PC-9 (cell line): ENCODE results near the gene SLC7A11. TPM values are rescaled to one million over a fixed set of nuclear protein-coding genes. Genes with fewer than 3 reads are reported as not detected.

Source experiments
- BruUV-seq: library from RNA; stranded (reverse); fragments of 400-500 nt; replicated peaks from 2 replicates; lab custom pipeline; 2021; lab: Mats Ljungman, UMichigan
- CTCF ChIA-PET: fragments of 300-600 bp; sonication (Branson Sonifier 250); formaldehyde crosslinking; loops from one replicate; lab custom pipeline; 2022; ENCODE audit warnings: antibody characterized with exemption; lab: Charles Lee
- POLR2A ChIA-PET: fragments of 300-600 bp; sonication (Branson Sonifier 250); formaldehyde crosslinking; loops from one replicate; lab custom pipeline; 2022; ENCODE audit warnings: antibody characterized with exemption; ENCODE audit not compliant: unreplicated experiment; lab: Charles Lee
- DNase-seq, 2 experiments: peaks; one replicate each; pipeline versions ENCODE4 v3.0.0 to v3.0.0-alpha.2; 2015 to 2022; ENCODE audit warnings: mixed read lengths in 1 of 2
- H2AFZ ChIP-seq: fragments of 200-600 bp; sonication (generic); 2 replicates; pipeline ENCODE4 v1.8.1; 2017; ENCODE audit warnings: antibody characterized with exemption
- H3F3A ChIP-seq: fragments of 200-600 bp; sonication (generic); 2 replicates; pipeline ENCODE4 v1.8.1; 2017; ENCODE audit warnings: antibody characterized with exemption, mild to moderate bottlenecking, low read depth; ENCODE audit not compliant: insufficient read depth
- H3K27ac ChIP-seq: fragments of 200-600 bp; sonication (generic); 2 replicates; pipeline ENCODE4 v1.6.1; 2016; ENCODE audit warnings: mixed run types
- H3K27me3 ChIP-seq: fragments of 200-600 bp; sonication (generic); 2 replicates; pipeline ENCODE4 v1.6.1; 2016; ENCODE audit warnings: low read depth, mixed run types; ENCODE audit not compliant: insufficient read depth
- H3K36me3 ChIP-seq: fragments of 200-600 bp; sonication (generic); 2 replicates; pipeline ENCODE4 v1.6.1; 2016; ENCODE audit warnings: low read depth, mixed run types
- H3K4me1 ChIP-seq: fragments of 200-600 bp; sonication (generic); replicated peaks from 2 replicates; pipeline ENCODE4 v1.6.1; 2016; ENCODE audit warnings: mixed run types; ENCODE audit not compliant: insufficient read depth
- H3K4me2 ChIP-seq: fragments of 200-600 bp; sonication (generic); 2 replicates; pipeline ENCODE4 v1.6.1; 2017; ENCODE audit warnings: mixed run types
- H3K4me3 ChIP-seq: fragments of 200-600 bp; sonication (generic); 2 replicates; pipeline ENCODE4 v1.6.1; 2016; ENCODE audit warnings: mixed run types
- H3K79me2 ChIP-seq: fragments of 200-600 bp; sonication (generic); 2 replicates; pipeline ENCODE4 v1.6.1; 2017; ENCODE audit warnings: low read depth, mixed run types
- H3K9me2 ChIP-seq: fragments of 200-600 bp; sonication (generic); 2 replicates; pipeline ENCODE4 v1.8.1; 2017; ENCODE audit warnings: mild to moderate bottlenecking; ENCODE audit not compliant: insufficient read depth
- H3K9me3 ChIP-seq: fragments of 200-600 bp; sonication (generic); 2 replicates; pipeline ENCODE4 v1.8.1; 2016; ENCODE audit warnings: low read depth; ENCODE audit not compliant: insufficient read depth
- H4K20me1 ChIP-seq: fragments of 200-600 bp; sonication (generic); 2 replicates; pipeline ENCODE4 v1.8.1; 2017; ENCODE audit not compliant: insufficient read depth
- CTCF ChIP-seq: fragments of 200-600 bp; sonication (generic); conservative IDR thresholded peaks from 2 replicates; pipeline ENCODE4 v1.6.1; 2017; ENCODE audit warnings: mixed run types, antibody characterized with exemption, mild to moderate bottlenecking, moderate library complexity
- EZH2 ChIP-seq: fragments of 200-600 bp; sonication (generic); IDR thresholded peaks from 2 replicates; pipeline ENCODE4 v1.8.0; 2017; ENCODE audit warnings: antibody characterized with exemption, low read depth
- intact Hi-C: fragments of 100-400 bp; cut with micrococcal nuclease; formaldehyde crosslinking; loops from one replicate; pipeline ENCODE4 v1.10.0; 2022; ENCODE audit not compliant: unreplicated experiment
- total RNA-seq: library from RNA; stranded (reverse); gene quantifications from 2 replicates; pipeline ENCODE4 v1.2.3, GENCODE V29; 2021

The SLC7A11 gene
- total RNA-seq, 1 experiment from 2014 or later, result 187 TPM

GRCh38 chr4:138209094-138209493 lies 33.1 kb downstream of the SLC7A11 start:
- Histone ChIP-seq H3K4me2 (no peak overlapping the region), H3K79me2 (peaks cover 73% of the 10 kb centered on the region), H4K20me1 (peaks cover 32% of the 10 kb centered on the region), H3K36me3 (peaks cover 78% of the 10 kb centered on the region), H3K4me3 (no peak overlapping the region), H3K9me3 (peaks cover 4% of the 10 kb centered on the region; the same call in 1 of the 2 replicates), H3K27ac (no peak overlapping the region), H3K27me3 (no peaks in the 10 kb centered on the region), H3F3A (peaks cover 19% of the 10 kb centered on the region; the same call in 1 of the 2 replicates), H2AFZ (no peak overlapping the region), H3K4me1 (no peaks in the 10 kb centered on the region), H3K9me2 (no peaks in the 10 kb centered on the region)
- CTCF ChIA-PET, result no interaction called here
- no peak for TF ChIP-seq CTCF
- POLR2A ChIA-PET, result no interaction called here
- intact Hi-C loops, result no loop called here
- BruUV-seq, result no TSS peak
- no peak for DNase-seq

GRCh38 chr4:138205531-138206233 lies 36.5 kb downstream of the SLC7A11 start:
- ChIA-PET CTCF (no interaction called here), POLR2A (no interaction called here)
- Histone ChIP-seq H4K20me1 (peaks cover 24% of the 10 kb centered on the region), H3K27ac (no peak overlapping the region), H3K36me3 (peaks cover 65% of the 10 kb centered on the region), H2AFZ (no peak overlapping the region), H3K4me1 (peaks cover 25% of the 10 kb centered on the region), H3K4me3 (no peak overlapping the region), H3K4me2 (no peak overlapping the region), H3K27me3 (no peaks in the 10 kb centered on the region), H3K9me2 (no peaks in the 10 kb centered on the region), H3K9me3 (peaks cover 2% of the 10 kb centered on the region; the same call in 1 of the 2 replicates), H3K79me2 (peaks cover 58% of the 10 kb centered on the region), H3F3A (peaks cover 18% of the 10 kb centered on the region; the same call in 1 of the 2 replicates)
- BruUV-seq, result no TSS peak
- intact Hi-C loops, result no loop called here
- no peak for DNase-seq
- TF ChIP-seq CTCF (no peak), EZH2 (no peak)

- Histone ChIP-seq H3K27me3 (no peaks in the 10 kb centered on the region), H3K4me1 (peaks cover 35% of the 10 kb centered on the region), H3K4me3 (no peak overlapping the region), H3K27ac (no peak overlapping the region), H3F3A (peaks cover 29% of the 10 kb centered on the region; the same call in 1 of the 2 replicates), H3K4me2 (no peak overlapping the region), H2AFZ (no peak overlapping the region), H3K79me2 (peaks cover 53% of the 10 kb centered on the region), H3K9me2 (no peaks in the 10 kb centered on the region), H3K36me3 (peaks cover 64% of the 10 kb centered on the region), H4K20me1 (peaks cover 16% of the 10 kb centered on the region), H3K9me3 (no peaks in the 10 kb centered on the region)
- intact Hi-C loops, result no loop called here
- BruUV-seq, result no TSS peak
- no peak for TF ChIP-seq EZH2
- no peak for TF ChIP-seq CTCF
- ChIA-PET POLR2A (interaction anchor here (0.7 kb wide), 1 partner anchor 1073 kb away, joined by 3 read pairs; no protein-coding TSS in a partner anchor), CTCF (interaction anchor here (0.7 kb wide), 1 partner anchor 292 kb away, joined by 4 read pairs; no protein-coding TSS in a partner anchor)
- DNase-seq, result no peak
Observed at GRCh38 chr4:138204507-138204906, 37.6 kb downstream of the SLC7A11 start.
